ENCODE measurements around the gene RD3L. TPM values are rescaled to one million over a fixed set of nuclear protein-coding genes. Genes with fewer than 3 reads are reported as not detected.
A peak's percentile ranks its signal among the peaks of the same experiment; 100 is the strongest.

Gene RD3L
- total and polyA plus RNA-seq, 2 of the 13 experiments (the other 11 are each of a cell fraction or from before 2014, with no cell fraction given), result not detected

GRCh38 chr14:103910262-103910935 lies 31.9 kb downstream of the RD3L start (continued):
- TF ChIP-seq ZNF784 (CRISPR knock-in tag; IDR thresholded peaks at IDR 0.05; ENCODE audit: borderline replicate concordance) (no peak), PPARG (CRISPR knock-in tag; conservative IDR thresholded peaks at IDR 0.05) (0 out of 2 replicates have a peak, but pooled peaks have one; percentile 16), MYNN (CRISPR knock-in tag; IDR thresholded peaks at IDR 0.05; ENCODE audit: low read depth) (no peak), ZBTB42 (CRISPR knock-in tag; IDR thresholded peaks at IDR 0.05) (no peak), MBD4 (IDR thresholded peaks at IDR 0.05; ENCODE audit: borderline replicate concordance, low read length) (no peak), ZNF160 (CRISPR knock-in tag; IDR thresholded peaks at IDR 0.05) (no peak), NR2F6 (IDR thresholded peaks at IDR 0.05) (no peak), NR2F6 (CRISPR knock-in tag; IDR thresholded peaks at IDR 0.05) (0 out of 2 replicates have a peak, but pooled peaks have one; percentile 40), ZBED4 (CRISPR knock-in tag; IDR thresholded peaks at IDR 0.05; ENCODE audit: borderline replicate concordance) (no peak), SMARCE1 (IDR thresholded peaks at IDR 0.05; ENCODE audit: borderline replicate concordance) (no peak), LRRFIP1 (CRISPR knock-in tag; conservative IDR thresholded peaks at IDR 0.05) (no peak), RXRA (CRISPR knock-in tag; IDR thresholded peaks at IDR 0.05) (peak; percentile 31; the same call in 1 of the 2 replicates), REL (CRISPR knock-in tag; conservative IDR thresholded peaks at IDR 0.05) (no peak), BRCA1 (CRISPR knock-in tag; IDR thresholded peaks at IDR 0.05) (no peak), ZNF678 (CRISPR knock-in tag; IDR thresholded peaks at IDR 0.05) (no peak), HMG20B (CRISPR knock-in tag; conservative IDR thresholded peaks at IDR 0.05) (no peak; the same call in 1 of the 2 replicates), CHCHD3 (CRISPR knock-in tag; IDR thresholded peaks at IDR 0.05) (no peak), BRF2 (CRISPR knock-in tag; IDR thresholded peaks at IDR 0.05) (no peak), NR2C2 (CRISPR knock-in tag; IDR thresholded peaks at IDR 0.05; ENCODE audit: borderline replicate concordance) (no peak), ZNF75D (CRISPR knock-in tag; IDR thresholded peaks at IDR 0.05; ENCODE audit: borderline replicate concordance) (no peak), ZGPAT (CRISPR knock-in tag; IDR thresholded peaks at IDR 0.05) (peak; percentile 60), HNF4A (CRISPR knock-in tag; IDR thresholded peaks at IDR 0.05) (no peak)
